SK-N-SH (cell line): ENCODE measurements around the gene PARVB. TPM values are rescaled to one million over a fixed set of nuclear protein-coding genes. Genes with fewer than 3 reads are reported as not detected.

Source experiments
- CTCF ChIA-PET: fragments of 300-600, 350-600 bp; formaldehyde crosslinking; extraction: SDS; loops from one replicate; lab custom pipeline; 2021; lab: Yijun Ruan, JAX
- POLR2A ChIA-PET: fragments of 350-600 bp; sonication (Branson Sonifier 250); formaldehyde crosslinking; extraction: SDS; loops from one replicate; lab custom pipeline; 2020; ENCODE audit warnings: antibody characterized with exemption, inconsistent platforms; lab: Yijun Ruan, JAX
- DNase-seq: peaks from one replicate; pipeline ENCODE4 v3.0.0; 2012
- H2AFZ ChIP-seq: fragments of 200-600 bp; sonication (generic); 2 replicates; pipeline ENCODE4 v1.8.1; 2016; ENCODE audit warnings: antibody characterized with exemption, mild to moderate bottlenecking, low read depth
- H3F3A ChIP-seq: fragments of 200-600 bp; sonication (generic); replicated peaks from 2 replicates; pipeline ENCODE3; 2016; ENCODE audit warnings: antibody characterized with exemption, mild to moderate bottlenecking; ENCODE audit not compliant: insufficient read depth
- H3K27ac ChIP-seq, 2 experiments: fragments of 200-500 bp in 1 of 2; fragments of 200-600 bp in 1 of 2; sonication (Bioruptor generic) in 1 of 2; sonication (generic), shearing (Covaris generic) in 1 of 2; 2 replicates each; pipeline versions ENCODE4 v1.5.1 to v1.6.1; 2014 to 2016; ENCODE audit warnings: low read depth in 2 of 2, inconsistent platforms in 1 of 2, low read length in 1 of 2, mild to moderate bottlenecking in 1 of 2, mixed read lengths in 1 of 2
- H3K27me3 ChIP-seq: fragments of 200-600 bp; sonication (generic), shearing (Covaris generic); 2 replicates; pipeline ENCODE4 v1.6.1; 2016; ENCODE audit warnings: mixed run types; ENCODE audit not compliant: insufficient read depth
- H3K36me3 ChIP-seq, 2 experiments: fragments of 200-500 bp in 1 of 2; fragments of 200-600 bp in 1 of 2; sonication (Bioruptor generic) in 1 of 2; sonication (generic) in 1 of 2; replicated peaks in 1 of 2; 2 replicates each; pipeline versions ENCODE3 to v1.5.1; 2014 to 2016; ENCODE audit warnings: low read length in 1 of 2, mild to moderate bottlenecking in 1 of 2; ENCODE audit not compliant: insufficient read depth in 2 of 2, control insufficient read depth in 1 of 2
- H3K4me1 ChIP-seq, 2 experiments: fragments of 200-500 bp in 1 of 2; fragments of 200-600 bp in 1 of 2; sonication (Bioruptor generic) in 1 of 2; sonication (generic), shearing (Covaris generic) in 1 of 2; 2 replicates each; pipeline versions ENCODE4 v1.5.1 to v1.6.1; 2014 to 2016; ENCODE audit warnings: low read depth in 1 of 2, low read length in 1 of 2, mixed run types in 1 of 2; ENCODE audit not compliant: insufficient read depth in 2 of 2, control insufficient read depth in 1 of 2
- H3K4me2 ChIP-seq: fragments of 200-600 bp; sonication (generic), shearing (Covaris generic); 2 replicates; pipeline ENCODE4 v1.6.1; 2017; ENCODE audit warnings: mixed run types
- H3K4me3 ChIP-seq, 2 experiments: fragments of 200-500 bp in 1 of 2; fragments of 200-600 bp in 1 of 2; sonication (Bioruptor generic) in 1 of 2; sonication (generic), shearing (Covaris generic) in 1 of 2; 2 replicates each; pipeline versions ENCODE4 v1.5.1 to v1.8.1; 2014 to 2016; ENCODE audit warnings: low read depth in 2 of 2, inconsistent platforms in 1 of 2, low read length in 1 of 2, mild to moderate bottlenecking in 1 of 2, mixed read lengths in 1 of 2, moderate library complexity in 1 of 2
- H3K79me2 ChIP-seq: fragments of 200-600 bp; sonication (generic); 2 replicates; pipeline ENCODE4 v1.8.1; 2017; ENCODE audit warnings: mild to moderate bottlenecking; ENCODE audit not compliant: insufficient read depth
- H3K9ac ChIP-seq: fragments of 200-600 bp; sonication (generic); 2 replicates; pipeline ENCODE4 v1.6.1; 2017; ENCODE audit warnings: mixed run types
- H3K9me2 ChIP-seq: fragments of 200-600 bp; sonication (generic); 2 replicates; pipeline ENCODE4 v1.6.1; 2017; ENCODE audit warnings: mixed run types
- H3K9me3 ChIP-seq: fragments of 200-600 bp; sonication (generic); 2 replicates; pipeline ENCODE4 v1.6.1; 2017; ENCODE audit warnings: mixed run types, mild to moderate bottlenecking, moderate library complexity
- H4K20me1 ChIP-seq: fragments of 200-600 bp; sonication (generic); 2 replicates; pipeline ENCODE4 v1.6.1; 2017; ENCODE audit warnings: mild to moderate bottlenecking, mixed run types; ENCODE audit not compliant: insufficient read depth
- CHD2 ChIP-seq: fragments of 150-350 bp; IDR thresholded peaks from 2 replicates; pipeline ENCODE4 v1.6.1; 2018; ENCODE audit warnings: low read length; ENCODE audit not compliant: partially characterized antibody
- FOSL2 ChIP-seq: IDR thresholded peaks from 2 replicates; pipeline ENCODE4 v1.4.0; 2012; ENCODE audit warnings: low read depth, mild to moderate bottlenecking, moderate library complexity, borderline replicate concordance
- FOXJ3 ChIP-seq: sonication (generic); formaldehyde crosslinking; IDR thresholded peaks from 2 replicates; pipeline ENCODE4 v1.5.1; 2020; ENCODE audit warnings: mild to moderate bottlenecking, missing genetic modification reagents
- FOXM1 ChIP-seq: IDR thresholded peaks from 2 replicates; pipeline ENCODE4 v1.4.0; 2012; ENCODE audit warnings: low read depth, mild to moderate bottlenecking
- GABPA ChIP-seq: IDR thresholded peaks from 2 replicates; pipeline ENCODE4 v1.4.0; 2012; ENCODE audit warnings: low read depth, mild to moderate bottlenecking
- IRF3 ChIP-seq: fragments of 150-350 bp; IDR thresholded peaks from 2 replicates; pipeline ENCODE4 v1.6.1; 2016; ENCODE audit warnings: mild to moderate bottlenecking, low read depth, low read length
- JUND ChIP-seq: IDR thresholded peaks from 2 replicates; pipeline ENCODE4 v1.4.0; 2012
- MXI1 ChIP-seq: IDR thresholded peaks from 2 replicates; pipeline ENCODE4 v1.6.1; 2012; ENCODE audit warnings: mild to moderate bottlenecking, low read depth, low read length, improper control_type of control experiment
- NFIC ChIP-seq: IDR thresholded peaks from 2 replicates; pipeline ENCODE4 v1.4.0; 2012; ENCODE audit warnings: borderline replicate concordance
- NRF1 ChIP-seq: IDR thresholded peaks from 2 replicates; pipeline ENCODE4 v1.6.1; 2012; ENCODE audit warnings: low read depth, mild to moderate bottlenecking, low read length
- POLR2AphosphoS5 ChIP-seq: IDR thresholded peaks from 2 replicates; pipeline ENCODE4 v1.6.1; 2012; ENCODE audit warnings: low read depth, low read length
- RCOR1 ChIP-seq: fragments of 150-350 bp; IDR thresholded peaks from 2 replicates; pipeline ENCODE4 v1.6.1; 2017; ENCODE audit warnings: antibody characterized with exemption, low read length
- REST ChIP-seq: IDR thresholded peaks from 2 replicates; pipeline ENCODE4 v1.6.1; 2012; ENCODE audit warnings: mild to moderate bottlenecking, low read depth, low read length, moderate library complexity
- SIN3A ChIP-seq: IDR thresholded peaks from 2 replicates; pipeline ENCODE4 v1.6.1; 2012; ENCODE audit warnings: low read depth, mild to moderate bottlenecking, low read length, moderate library complexity, borderline replicate concordance
- TEAD4 ChIP-seq: IDR thresholded peaks from 2 replicates; pipeline ENCODE4 v1.4.0; 2012; ENCODE audit warnings: mild to moderate bottlenecking, borderline replicate concordance; ENCODE audit not compliant: insufficient read depth
- WGBS: methylation state at CpG from one replicate; pipeline ENCODE4 v1.1.6; 2017; ENCODE audit warnings: low lambda C conversion rate; 5-methylcytosine and 5-hydroxymethylcytosine counted together
- polyA plus RNA-seq, 3 experiments: library from polyadenylated mRNA; depleted of rRNA; stranded (reverse); fragments of >200 nt; gene quantifications; 2 replicates each; pipeline ENCODE4 v1.2.3, GENCODE V29; 2012
- TF ChIP-seq, protein P1 (sequence below): IDR thresholded peaks from 2 replicates; pipeline ENCODE4 v1.4.0; 2012; ENCODE audit warnings: low read depth, borderline replicate concordance
- TF ChIP-seq, protein P2 (sequence below): IDR thresholded peaks from 2 replicates; pipeline ENCODE4 v1.4.0; 2012; ENCODE audit warnings: low read depth, borderline replicate concordance
- TF ChIP-seq, protein P3 (sequence below): IDR thresholded peaks from 2 replicates; pipeline ENCODE4; 2012

The PARVB gene
- polyA plus RNA-seq, 1 of the 3 experiments (the other 2 are of a cell fraction), result 87.8 TPM

DNA sequence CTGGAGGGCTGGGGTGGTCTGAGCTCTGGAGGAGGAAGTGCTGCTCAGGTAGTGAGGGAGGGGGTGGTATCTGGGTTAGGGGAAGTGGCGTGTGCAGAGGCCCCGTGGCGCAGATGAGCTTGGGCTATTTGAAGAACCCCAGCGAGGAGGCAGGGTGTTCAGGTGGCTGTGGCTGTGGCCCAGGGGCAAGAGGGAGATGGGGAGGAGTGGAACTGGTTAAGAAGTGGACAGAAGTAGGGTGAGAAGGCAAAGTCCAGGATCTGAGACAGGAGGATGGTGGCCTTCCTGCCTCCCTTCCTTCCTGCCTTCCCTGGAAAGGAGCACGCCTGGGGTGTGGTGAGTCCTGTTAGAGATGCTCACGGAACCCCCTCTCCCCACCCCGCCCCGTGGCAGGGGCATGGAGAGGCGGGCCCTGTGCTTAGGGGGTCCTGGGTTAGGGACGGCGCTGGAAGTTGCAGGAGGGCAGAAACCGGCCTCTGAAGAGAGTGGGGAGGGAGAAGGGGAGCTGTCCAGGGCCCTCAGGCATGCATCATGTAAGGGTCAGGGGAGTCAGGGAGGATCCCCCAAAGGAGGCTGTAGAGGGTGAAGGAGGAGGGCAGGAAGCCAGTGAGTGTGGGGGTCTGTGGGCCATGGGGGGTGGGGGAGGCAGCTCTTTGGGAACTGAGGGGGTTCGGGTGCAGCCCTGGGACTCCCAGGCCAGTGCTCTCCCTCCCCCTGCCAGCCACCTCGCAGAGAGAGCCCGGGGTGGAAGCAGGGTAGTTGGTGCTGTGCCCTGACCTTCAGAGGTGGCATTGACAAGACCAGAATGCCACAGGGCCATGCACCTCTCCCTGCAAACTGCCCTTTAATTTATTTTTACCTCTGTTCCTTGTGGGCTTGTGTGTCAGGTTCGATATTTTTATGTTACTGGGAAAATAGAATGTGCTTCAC is 92.9 kb downstream of the PARVB start:
- Histone ChIP-seq H3K36me3 (no peaks in the 10 kb centered on the region), H3K9me2 (no peaks in the 10 kb centered on the region), H3K4me2 (no peak overlapping the region), H4K20me1 (no peaks in the 10 kb centered on the region), H3F3A (no peaks in the 10 kb centered on the region), H3K4me1 (no peaks in the 10 kb centered on the region), H2AFZ (no peak overlapping the region), H3K27me3 (no peaks in the 10 kb centered on the region), H3K9me3 (no peaks in the 10 kb centered on the region), H3K4me3 (no peak overlapping the region), H3K79me2 (no peaks in the 10 kb centered on the region), H3K27ac (no peak overlapping the region), H3K9ac (no peak overlapping the region)
- 97% methylated on average over 15 of the region's 16 CpGs for WGBS
- CTCF ChIA-PET, result interaction anchor here (0.6 to 1.0 kb wide), 2 partner anchors 36 to 79 kb away, joined by 3 read pairs; no protein-coding TSS in a partner anchor
- TF ChIP-seq GABPA (no peak), CHD2 (no peak), SIN3A (no peak), NRF1 (no peak), REST (no peak), TEAD4 (no peak), JUND (no peak), FOXJ3 (CRISPR knock-in tag) (no peak), FOSL2 (no peak), RCOR1 (no peak), IRF3 (no peak), FOXM1 (no peak), POLR2AphosphoS5 (no peak), MXI1 (no peak), NFIC (no peak)
- TF ChIP-seq, protein P1, sequence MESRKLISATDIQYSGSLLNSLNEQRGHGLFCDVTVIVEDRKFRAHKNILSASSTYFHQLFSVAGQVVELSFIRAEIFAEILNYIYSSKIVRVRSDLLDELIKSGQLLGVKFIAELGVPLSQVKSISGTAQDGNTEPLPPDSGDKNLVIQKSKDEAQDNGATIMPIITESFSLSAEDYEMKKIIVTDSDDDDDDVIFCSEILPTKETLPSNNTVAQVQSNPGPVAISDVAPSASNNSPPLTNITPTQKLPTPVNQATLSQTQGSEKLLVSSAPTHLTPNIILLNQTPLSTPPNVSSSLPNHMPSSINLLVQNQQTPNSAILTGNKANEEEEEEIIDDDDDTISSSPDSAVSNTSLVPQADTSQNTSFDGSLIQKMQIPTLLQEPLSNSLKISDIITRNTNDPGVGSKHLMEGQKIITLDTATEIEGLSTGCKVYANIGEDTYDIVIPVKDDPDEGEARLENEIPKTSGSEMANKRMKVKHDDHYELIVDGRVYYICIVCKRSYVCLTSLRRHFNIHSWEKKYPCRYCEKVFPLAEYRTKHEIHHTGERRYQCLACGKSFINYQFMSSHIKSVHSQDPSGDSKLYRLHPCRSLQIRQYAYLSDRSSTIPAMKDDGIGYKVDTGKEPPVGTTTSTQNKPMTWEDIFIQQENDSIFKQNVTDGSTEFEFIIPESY, result no peak
- TF ChIP-seq, protein P2, sequence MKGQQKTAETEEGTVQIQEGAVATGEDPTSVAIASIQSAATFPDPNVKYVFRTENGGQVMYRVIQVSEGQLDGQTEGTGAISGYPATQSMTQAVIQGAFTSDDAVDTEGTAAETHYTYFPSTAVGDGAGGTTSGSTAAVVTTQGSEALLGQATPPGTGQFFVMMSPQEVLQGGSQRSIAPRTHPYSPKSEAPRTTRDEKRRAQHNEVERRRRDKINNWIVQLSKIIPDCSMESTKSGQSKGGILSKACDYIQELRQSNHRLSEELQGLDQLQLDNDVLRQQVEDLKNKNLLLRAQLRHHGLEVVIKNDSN, result no peak
- TF ChIP-seq, protein P3, sequence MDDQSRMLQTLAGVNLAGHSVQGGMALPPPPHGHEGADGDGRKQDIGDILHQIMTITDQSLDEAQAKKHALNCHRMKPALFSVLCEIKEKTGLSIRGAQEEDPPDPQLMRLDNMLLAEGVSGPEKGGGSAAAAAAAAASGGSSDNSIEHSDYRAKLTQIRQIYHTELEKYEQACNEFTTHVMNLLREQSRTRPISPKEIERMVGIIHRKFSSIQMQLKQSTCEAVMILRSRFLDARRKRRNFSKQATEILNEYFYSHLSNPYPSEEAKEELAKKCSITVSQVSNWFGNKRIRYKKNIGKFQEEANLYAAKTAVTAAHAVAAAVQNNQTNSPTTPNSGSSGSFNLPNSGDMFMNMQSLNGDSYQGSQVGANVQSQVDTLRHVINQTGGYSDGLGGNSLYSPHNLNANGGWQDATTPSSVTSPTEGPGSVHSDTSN, result no peak
- no peak for DNase-seq
- POLR2A ChIA-PET, result no interaction called here
